ENCODE measurements around the gene ISCA2. TPM values are rescaled to one million over a fixed set of nuclear protein-coding genes. Genes with fewer than 3 reads are reported as not detected.

The ISCA2 gene
- total and polyA plus RNA-seq, 2 donors (not counting 3 experiments of a cell fraction or from before 2014, with no cell fraction given): 22.6 to 25.7 TPM

DNA sequence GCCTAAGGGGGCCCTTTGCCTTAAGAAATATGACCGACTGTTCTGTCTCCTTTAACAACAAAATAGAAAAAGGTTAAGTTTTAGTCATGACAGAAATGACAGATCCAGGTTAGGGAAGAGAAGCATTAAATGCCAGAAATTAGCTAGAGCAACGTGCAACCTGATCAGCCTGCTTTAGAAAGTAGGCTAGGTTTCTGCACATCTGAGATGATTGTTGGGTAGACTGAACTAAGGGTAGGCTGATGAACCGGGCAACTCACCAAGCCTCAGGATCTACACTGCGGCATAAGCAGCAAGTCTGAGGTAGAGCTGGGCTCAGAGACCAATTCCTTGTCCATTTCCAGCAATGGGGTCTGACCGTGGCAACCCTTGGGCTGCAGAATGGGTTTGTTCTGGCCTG lies 29.9 kb upstream of the ISCA2 start:
- POLR2A ChIA-PET: no interaction called here
- Histone ChIP-seq H2AFZ (ENCODE audit: low read depth, low read length) (no peak overlapping the region), H3K9ac (replicated peaks; ENCODE audit: extremely low read depth, insufficient read depth, low read length) (no peak overlapping the region), H3K9me1 (replicated peaks; ENCODE audit: control insufficient read depth, extremely low read depth, insufficient read depth, low read length) (no peaks in the 10 kb centered on the region), H3K27ac (ENCODE audit: insufficient read depth, low read depth, low read length) (no peak overlapping the region), H3K4me3 (replicated peaks in 1 of 3; ENCODE audit: insufficient read depth in 1 of 3, low read depth in 1 of 3, low read length in 3 of 3) (no peak overlapping the region), H3K27me3 (ENCODE audit: control insufficient read depth in 2 of 2, insufficient read depth in 2 of 2, low read length in 2 of 2) (peaks cover 0 to 3% of the 10 kb centered on the region in 2 experiments), H3K4me2 (ENCODE audit: insufficient read depth, low read length) (no peak overlapping the region), H4K20me1 (replicated peaks; ENCODE audit: control insufficient read depth, extremely low read depth, insufficient read depth, low read length) (no peaks in the 10 kb centered on the region), H3K36me3 (ENCODE audit: control insufficient read depth in 2 of 2, extremely low read depth in 1 of 2, insufficient read depth in 2 of 2, low read length in 2 of 2) (no peaks in the 10 kb centered on the region), H3K79me2 (ENCODE audit: control insufficient read depth, insufficient read depth, low read length) (no peaks in the 10 kb centered on the region), H3K9me3 (replicated peaks; ENCODE audit: control insufficient read depth, insufficient read depth, low read length) (no peaks in the 10 kb centered on the region), H3K4me1 (ENCODE audit: control insufficient read depth, extremely low read depth, insufficient read depth, low read length) (peaks cover 8% of the 10 kb centered on the region)
- TF ChIP-seq FOS (IDR thresholded peaks at IDR 0.05; ENCODE audit: borderline replicate concordance, insufficient read depth, low read length) (no peak), EZH2 (IDR thresholded peaks at IDR 0.05; ENCODE audit: borderline replicate concordance, low read depth, low read length, severe bottlenecking) (no peak), POLR2AphosphoS5 (IDR thresholded peaks at IDR 0.05; ENCODE audit: insufficient read depth, low read depth, low read length) (no peak), GATA2 (IDR thresholded peaks at IDR 0.05; ENCODE audit: insufficient read depth, insufficient read length, low read depth, low read length) (no peak), POLR2A (IDR thresholded peaks at IDR 0.05; ENCODE audit: low read depth, low read length) (no peak), JUN (IDR thresholded peaks at IDR 0.05; ENCODE audit: borderline replicate concordance, insufficient read depth, insufficient read length, low read depth) (no peak), MYC (IDR thresholded peaks at IDR 0.05; ENCODE audit: low read depth, low read length) (no peak), MAX (IDR thresholded peaks at IDR 0.05; ENCODE audit: insufficient read depth, insufficient read length) (no peak)
- TF ChIP-seq, protein P1, sequence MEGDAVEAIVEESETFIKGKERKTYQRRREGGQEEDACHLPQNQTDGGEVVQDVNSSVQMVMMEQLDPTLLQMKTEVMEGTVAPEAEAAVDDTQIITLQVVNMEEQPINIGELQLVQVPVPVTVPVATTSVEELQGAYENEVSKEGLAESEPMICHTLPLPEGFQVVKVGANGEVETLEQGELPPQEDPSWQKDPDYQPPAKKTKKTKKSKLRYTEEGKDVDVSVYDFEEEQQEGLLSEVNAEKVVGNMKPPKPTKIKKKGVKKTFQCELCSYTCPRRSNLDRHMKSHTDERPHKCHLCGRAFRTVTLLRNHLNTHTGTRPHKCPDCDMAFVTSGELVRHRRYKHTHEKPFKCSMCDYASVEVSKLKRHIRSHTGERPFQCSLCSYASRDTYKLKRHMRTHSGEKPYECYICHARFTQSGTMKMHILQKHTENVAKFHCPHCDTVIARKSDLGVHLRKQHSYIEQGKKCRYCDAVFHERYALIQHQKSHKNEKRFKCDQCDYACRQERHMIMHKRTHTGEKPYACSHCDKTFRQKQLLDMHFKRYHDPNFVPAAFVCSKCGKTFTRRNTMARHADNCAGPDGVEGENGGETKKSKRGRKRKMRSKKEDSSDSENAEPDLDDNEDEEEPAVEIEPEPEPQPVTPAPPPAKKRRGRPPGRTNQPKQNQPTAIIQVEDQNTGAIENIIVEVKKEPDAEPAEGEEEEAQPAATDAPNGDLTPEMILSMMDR (IDR thresholded peaks at IDR 0.05; ENCODE audit: extremely low read depth in 1 of 2, insufficient read depth in 1 of 2, low read depth in 1 of 2, low read length in 2 of 2): no peak
- CTCF ChIA-PET: interaction anchor here (0.8 to 0.9 kb wide), 2 partner anchors 10 to 15 kb away, joined by 3 to 4 read pairs; no protein-coding TSS in a partner anchor
- no peak for DNase-seq (ENCODE audit: low read depth, low spot score)
- dilution Hi-C loops (cut with MboI; ENCODE audit: extremely low pct_ligation_motif_present, low sequenced_read_pairs) (no loop called here), intact Hi-C loops (cut with micrococcal nuclease) (loop anchor here (5.0 kb wide), 1 partner anchor 279 kb away; no protein-coding TSS in a partner anchor)
- no TSS peak for BruUV-seq (replicated peaks)
- peak; percentile 28 for FAIRE-seq
